ENCODE data around the gene CALD1. TPM values are rescaled to one million over a fixed set of nuclear protein-coding genes. Genes with fewer than 3 reads are reported as not detected.

Gene CALD1
- total and polyA plus RNA-seq, 4 experiments from 2014 or later, result 0.13 TPM; not detected in 3

GRCh38 chr7:134750083-134751062 lies 29.1 kb upstream of the CALD1 start:
- CTCF ChIA-PET (ENCODE audit: partially characterized antibody), result interaction anchor here (0.7 to 12.3 kb wide), 23 partner anchors 9 to 318 kb away, joined by 3 to 175 read pairs (median 3); partner anchors contain the start of gene AGBL3
- H3K27ac Mint-ChIP-seq, result no peak overlapping the region
- H3K36me3 Mint-ChIP-seq, result no peaks in the 10 kb centered on the region
- H3K4me3 Mint-ChIP-seq, result no peak overlapping the region
- no peaks in the 10 kb centered on the region for H3K4me1 Mint-ChIP-seq
- H3K27ac ChIP-seq (ENCODE audit: low read depth, low read length), result no peak overlapping the region
- intact Hi-C loops (cut with micrococcal nuclease), result loop anchor here (1.0 to 5.0 kb wide), 5 partner anchors 103 to 420 kb away; partner anchors contain the start of genes BPGM and CYREN
- no peaks in the 10 kb centered on the region for H3K9me3 ChIP-seq (ENCODE audit: control insufficient read depth in 1 of 2, low read length in 2 of 2)
- POLR2A ChIA-PET (ENCODE audit: partially characterized antibody), result interaction anchor here (0.7 kb wide), 1 partner anchor 104 kb away, joined by 4 read pairs; no protein-coding TSS in a partner anchor
- H3K27me3 ChIP-seq (ENCODE audit: insufficient read depth, low read length), result no peaks in the 10 kb centered on the region
- DNase-seq, result peak; percentile 40 to 64 (median 52)
- H3K27me3 Mint-ChIP-seq, result peaks cover 0 to 2% of the 10 kb centered on the region in 2 donors
- H3K4me3 ChIP-seq (ENCODE audit: low read length in 2 of 2), result no peak overlapping the region
- H3K36me3 ChIP-seq (ENCODE audit: insufficient read depth, low read length), result no peaks in the 10 kb centered on the region
- H3K9me3 Mint-ChIP-seq, result no peaks in the 10 kb centered on the region
- no peaks in the 10 kb centered on the region for H3K4me1 ChIP-seq (ENCODE audit: insufficient read depth, low read length)

- H3K9me3 Mint-ChIP-seq, result no peaks in the 10 kb centered on the region
- intact Hi-C loops (cut with micrococcal nuclease), result loop anchor here (5.0 kb wide), 1 partner anchor 105 kb away; the partner anchor contains the start of gene BPGM
- POLR2A ChIA-PET (ENCODE audit: partially characterized antibody), result interaction anchor here (0.8 kb wide), 1 partner anchor 419 kb away, joined by 3 read pairs; no protein-coding TSS in a partner anchor
- no peak overlapping the region for H3K4me3 ChIP-seq (ENCODE audit: low read length in 2 of 2)
- no peaks in the 10 kb centered on the region for H3K27me3 Mint-ChIP-seq
- H3K9me3 ChIP-seq (ENCODE audit: control insufficient read depth in 1 of 2, low read length in 2 of 2), result no peaks in the 10 kb centered on the region
- no peaks in the 10 kb centered on the region for H3K36me3 ChIP-seq (ENCODE audit: insufficient read depth, low read length)
- no peaks in the 10 kb centered on the region for H3K27me3 ChIP-seq (ENCODE audit: insufficient read depth, low read length)
- no peaks in the 10 kb centered on the region for H3K4me1 ChIP-seq (ENCODE audit: insufficient read depth, low read length)
- H3K36me3 Mint-ChIP-seq, result no peaks in the 10 kb centered on the region
- H3K27ac Mint-ChIP-seq, result no peak overlapping the region
- no peak overlapping the region for H3K27ac ChIP-seq (ENCODE audit: low read depth, low read length)
- H3K4me1 Mint-ChIP-seq, result no peaks in the 10 kb centered on the region
- CTCF ChIA-PET (ENCODE audit: partially characterized antibody), result interaction anchor here (1.0 to 12.3 kb wide), 11 partner anchors 16 to 419 kb away, joined by 3 to 175 read pairs (median 4); partner anchors contain the start of genes AGBL3 and CYREN
- no peak overlapping the region for H3K4me3 Mint-ChIP-seq
- no peak for DNase-seq
Observed at GRCh38 chr7:134752006-134752760, 27.3 kb upstream of the CALD1 start.

- Histone ChIP-seq H3K27ac (ENCODE audit: low read depth, low read length) (no peak overlapping the region), H3K9me3 (ENCODE audit: control insufficient read depth in 1 of 2, low read length in 2 of 2) (no peaks in the 10 kb centered on the region), H3K4me3 (ENCODE audit: low read length in 2 of 2) (no peak overlapping the region), H3K27me3 (ENCODE audit: insufficient read depth, low read length) (no peaks in the 10 kb centered on the region), H3K4me1 (ENCODE audit: insufficient read depth, low read length) (no peaks in the 10 kb centered on the region), H3K36me3 (ENCODE audit: insufficient read depth, low read length) (no peaks in the 10 kb centered on the region)
- H3K27ac Mint-ChIP-seq, result no peak overlapping the region
- H3K36me3 Mint-ChIP-seq, result no peaks in the 10 kb centered on the region
- H3K4me3 Mint-ChIP-seq, result no peak overlapping the region
- no peaks in the 10 kb centered on the region for H3K9me3 Mint-ChIP-seq
- ChIA-PET POLR2A (ENCODE audit: partially characterized antibody) (interaction anchor here (1.0 to 1.5 kb wide), 2 partner anchors 109 to 415 kb away, joined by 3 to 5 read pairs; partner anchors contain the start of genes BPGM and CYREN), CTCF (ENCODE audit: partially characterized antibody) (interaction anchor here (0.9 to 12.3 kb wide), 2 partner anchors 108 to 121 kb away, joined by 3 to 175 read pairs; no protein-coding TSS in a partner anchor)
- peak; percentile 6 to 43 (median 13) for DNase-seq
- H3K4me1 Mint-ChIP-seq, result no peaks in the 10 kb centered on the region
- intact Hi-C loops (cut with micrococcal nuclease), result loop anchor here (1.0 kb wide), 1 partner anchor 415 kb away; the partner anchor contains the start of gene CYREN
- no peaks in the 10 kb centered on the region for H3K27me3 Mint-ChIP-seq
Observed at GRCh38 chr7:134755422-134756022, 23.9 kb upstream of the CALD1 start.

GRCh38 chr7:134757938-134758337 lies 21.5 kb upstream of the CALD1 start:
- H3K36me3 Mint-ChIP-seq, result no peaks in the 10 kb centered on the region
- ChIA-PET POLR2A (ENCODE audit: partially characterized antibody) (no interaction called here), CTCF (ENCODE audit: partially characterized antibody) (interaction anchor here (1.6 to 2.4 kb wide), 2 partner anchors 11 to 126 kb away, joined by 5 to 11 read pairs; no protein-coding TSS in a partner anchor)
- no peaks in the 10 kb centered on the region for H3K4me1 Mint-ChIP-seq
- H3K27ac ChIP-seq (ENCODE audit: low read depth, low read length), result no peak overlapping the region
- no peaks in the 10 kb centered on the region for H3K9me3 ChIP-seq (ENCODE audit: control insufficient read depth in 1 of 2, low read length in 2 of 2)
- H3K4me3 Mint-ChIP-seq, result no peak overlapping the region
- H3K27ac Mint-ChIP-seq, result no peak overlapping the region
- no peaks in the 10 kb centered on the region for H3K36me3 ChIP-seq (ENCODE audit: insufficient read depth, low read length)
- DNase-seq, result no peak
- no peaks in the 10 kb centered on the region for H3K9me3 Mint-ChIP-seq
- no peaks in the 10 kb centered on the region for H3K27me3 ChIP-seq (ENCODE audit: insufficient read depth, low read length)
- no peak overlapping the region for H3K4me3 ChIP-seq (ENCODE audit: low read length in 2 of 2)
- intact Hi-C loops (cut with micrococcal nuclease), result no loop called here
- H3K27me3 Mint-ChIP-seq, result no peaks in the 10 kb centered on the region
- no peaks in the 10 kb centered on the region for H3K4me1 ChIP-seq (ENCODE audit: insufficient read depth, low read length)

- POLR2A ChIA-PET (ENCODE audit: partially characterized antibody), result no interaction called here
- H3K36me3 ChIP-seq (ENCODE audit: insufficient read depth, low read length), result no peaks in the 10 kb centered on the region
- Mint-ChIP-seq H3K4me3 (no peak overlapping the region), H3K27ac (no peak overlapping the region), H3K36me3 (no peaks in the 10 kb centered on the region), H3K9me3 (no peaks in the 10 kb centered on the region), H3K27me3 (no peaks in the 10 kb centered on the region), H3K4me1 (no peaks in the 10 kb centered on the region)
- H3K9me3 ChIP-seq (ENCODE audit: control insufficient read depth in 1 of 2, low read length in 2 of 2), result no peaks in the 10 kb centered on the region
- CTCF ChIA-PET (ENCODE audit: partially characterized antibody), result interaction anchor here (1.8 to 2.4 kb wide), 2 partner anchors 8 to 127 kb away, joined by 5 to 11 read pairs; no protein-coding TSS in a partner anchor
- no peak overlapping the region for H3K27ac ChIP-seq (ENCODE audit: low read depth, low read length)
- no peaks in the 10 kb centered on the region for H3K27me3 ChIP-seq (ENCODE audit: insufficient read depth, low read length)
- no peak for DNase-seq
- H3K4me3 ChIP-seq (ENCODE audit: low read length in 2 of 2), result no peak overlapping the region
- no peaks in the 10 kb centered on the region for H3K4me1 ChIP-seq (ENCODE audit: insufficient read depth, low read length)
- intact Hi-C loops (cut with micrococcal nuclease), result no loop called here
Observed at GRCh38 chr7:134758981-134759380, 20.5 kb upstream of the CALD1 start.

GRCh38 chr7:134761266-134761665 lies 18.2 kb upstream of the CALD1 start:
- Mint-ChIP-seq H3K27ac (no peak overlapping the region), H3K27me3 (peaks cover 0 to 7% of the 10 kb centered on the region in 2 donors), H3K36me3 (no peaks in the 10 kb centered on the region), H3K9me3 (peaks cover 0 to 1% (median 0%) of the 10 kb centered on the region in 8 donors), H3K4me3 (no peak overlapping the region), H3K4me1 (no peaks in the 10 kb centered on the region)
- H3K4me3 ChIP-seq (ENCODE audit: low read length in 2 of 2), result no peak overlapping the region
- no peaks in the 10 kb centered on the region for H3K36me3 ChIP-seq (ENCODE audit: insufficient read depth, low read length)
- DNase-seq, result no peak
- H3K4me1 ChIP-seq (ENCODE audit: insufficient read depth, low read length), result no peaks in the 10 kb centered on the region
- ChIA-PET CTCF (ENCODE audit: partially characterized antibody) (no interaction called here), POLR2A (ENCODE audit: partially characterized antibody) (no interaction called here)
- no peak overlapping the region for H3K27ac ChIP-seq (ENCODE audit: low read depth, low read length)
- no peaks in the 10 kb centered on the region for H3K9me3 ChIP-seq (ENCODE audit: control insufficient read depth in 1 of 2, low read length in 2 of 2)
- no peaks in the 10 kb centered on the region for H3K27me3 ChIP-seq (ENCODE audit: insufficient read depth, low read length)
- intact Hi-C loops (cut with micrococcal nuclease), result no loop called here

Measured in CD4-positive, alpha-beta memory T cell (primary cell).